Measurements from ENCODE around the gene TRPM2.
A peak's percentile ranks its signal among the peaks of the same experiment; 100 is the strongest.

TRPM2 gene

DNA sequence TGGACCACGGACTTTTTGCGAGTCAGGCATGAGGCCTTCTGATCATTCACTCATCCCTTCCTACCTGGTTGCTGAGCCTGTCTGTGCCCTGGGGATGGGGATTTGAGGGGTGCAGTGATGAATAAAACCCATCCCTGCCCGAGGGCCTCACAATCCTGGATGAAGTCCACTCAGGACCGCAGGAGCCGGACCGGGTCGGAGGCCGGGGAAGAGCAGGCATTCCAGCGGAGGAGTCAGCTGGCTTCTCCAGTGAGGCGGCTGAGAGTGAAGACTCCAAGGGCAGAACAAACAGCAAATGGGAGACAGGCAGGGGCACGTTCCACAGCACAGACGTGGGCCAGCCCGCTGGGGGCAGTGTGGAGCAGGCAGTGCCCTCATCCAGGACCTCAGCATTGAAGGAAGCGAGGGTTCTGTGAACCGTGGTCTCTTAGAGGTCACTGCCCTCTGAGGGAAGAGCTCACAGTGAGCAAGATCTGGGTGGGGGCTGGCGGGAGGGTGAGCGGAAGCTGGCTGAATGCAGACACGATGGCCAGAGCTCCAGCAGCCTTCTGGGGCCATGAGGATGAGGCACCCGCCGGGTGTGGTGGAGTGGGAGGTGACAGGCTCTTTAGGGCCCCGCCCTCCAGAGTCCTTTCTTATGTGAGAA lies 91.0 kb downstream of the TRPM2 start:
- DNase-seq (ENCODE audit: low read depth, low spot score), result peak; percentile 71

GRCh38 chr21:44445145-44445812 lies 91.9 kb downstream of the TRPM2 start:
- DNase-seq (ENCODE audit: low read depth, low spot score), result no peak

DNA sequence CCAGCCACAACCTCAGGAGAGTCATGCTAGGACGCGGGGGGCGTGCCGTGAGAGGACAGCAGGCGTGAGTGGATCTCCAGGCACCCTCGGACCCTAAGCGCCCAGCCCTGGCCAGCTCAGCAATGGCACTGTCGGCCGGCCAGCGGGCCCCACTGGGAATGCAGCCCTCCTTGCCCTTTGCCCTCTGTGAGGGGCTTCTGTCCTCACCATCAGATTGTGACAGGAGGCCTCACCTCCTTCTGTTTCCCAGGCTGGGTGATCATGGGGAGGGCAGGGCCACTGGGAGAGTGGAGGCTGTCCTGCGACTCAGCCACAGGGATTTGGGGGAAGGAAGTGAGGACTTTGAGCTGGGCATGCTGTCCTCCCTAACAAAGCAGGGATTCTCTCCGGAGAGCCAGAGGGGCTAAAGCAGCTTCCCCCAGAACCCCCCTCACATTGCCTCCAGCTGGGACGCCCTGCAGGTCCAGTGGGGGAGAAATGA lies 95.3 kb downstream of the TRPM2 start:
- no peak for DNase-seq (ENCODE audit: low read depth, low spot score)

DNA sequence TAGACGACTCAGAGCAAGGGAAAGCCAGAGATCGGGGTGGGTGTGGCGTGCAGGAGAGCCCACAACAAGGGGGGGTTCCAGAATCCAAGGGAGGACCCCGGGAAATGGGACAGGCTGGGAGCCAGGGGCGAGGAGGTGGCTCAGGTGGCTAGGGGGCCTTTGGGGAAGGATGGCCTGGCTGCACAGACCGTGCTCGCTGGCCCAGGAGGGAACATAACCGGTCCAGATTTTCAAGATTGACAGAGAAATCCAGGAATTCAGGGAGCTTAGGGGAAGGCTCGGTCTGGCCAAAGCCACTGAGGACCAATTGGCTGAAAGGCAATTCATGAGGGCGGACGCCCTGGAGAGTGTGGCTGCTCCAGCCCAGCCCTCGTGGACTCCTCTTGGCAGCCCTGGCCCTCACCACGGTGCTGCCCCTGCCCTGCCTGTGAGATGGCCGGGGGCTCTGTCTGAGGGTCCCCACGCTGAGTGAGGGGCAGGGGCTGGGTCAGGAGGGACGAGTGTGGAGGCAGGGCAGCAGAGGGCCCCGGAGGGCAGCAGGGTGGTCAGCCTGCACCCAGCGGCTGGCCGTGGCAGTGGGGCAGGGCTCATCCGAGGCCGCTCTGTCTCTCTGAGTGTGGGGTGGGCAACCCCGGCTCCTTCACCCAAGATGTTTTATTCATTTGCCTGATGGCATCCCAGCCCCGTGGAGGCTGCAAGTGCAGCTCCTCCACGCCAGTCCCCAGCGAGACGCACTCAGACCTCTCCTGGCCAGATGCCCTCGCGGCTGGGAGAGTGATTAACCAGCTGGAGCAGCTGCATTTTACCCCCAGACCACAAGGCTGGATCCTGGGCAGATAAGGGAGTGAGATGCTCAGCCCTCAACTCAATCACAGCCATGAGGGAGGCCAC lies 96.3 kb downstream of the TRPM2 start:
- no peak for DNase-seq (ENCODE audit: low read depth, low spot score)

DNA sequence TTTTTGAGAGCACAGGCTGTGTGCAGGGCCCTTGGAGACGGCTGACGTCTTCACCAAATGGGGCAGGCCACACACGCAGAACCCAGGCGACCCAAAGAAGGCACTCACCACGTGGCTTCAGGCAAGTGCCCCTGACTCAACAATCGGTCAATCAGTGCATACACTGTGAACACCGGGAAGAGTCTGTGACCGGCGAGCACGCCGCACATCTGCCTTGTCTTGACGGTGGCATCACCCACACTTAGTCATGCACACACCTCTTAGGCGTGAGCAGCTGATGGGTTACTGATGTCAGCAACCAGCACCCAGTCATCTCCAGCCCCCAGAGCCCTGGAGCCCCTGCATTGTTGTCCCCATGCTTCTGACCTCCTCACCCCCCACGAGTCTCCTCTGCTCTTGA lies 97.0 kb downstream of the TRPM2 start:
- DNase-seq (ENCODE audit: low read depth, low spot score), result no peak

GRCh38 chr21:44450999-44451398 lies 97.6 kb downstream of the TRPM2 start:
- no peak for DNase-seq (ENCODE audit: low read depth, low spot score)

DNA sequence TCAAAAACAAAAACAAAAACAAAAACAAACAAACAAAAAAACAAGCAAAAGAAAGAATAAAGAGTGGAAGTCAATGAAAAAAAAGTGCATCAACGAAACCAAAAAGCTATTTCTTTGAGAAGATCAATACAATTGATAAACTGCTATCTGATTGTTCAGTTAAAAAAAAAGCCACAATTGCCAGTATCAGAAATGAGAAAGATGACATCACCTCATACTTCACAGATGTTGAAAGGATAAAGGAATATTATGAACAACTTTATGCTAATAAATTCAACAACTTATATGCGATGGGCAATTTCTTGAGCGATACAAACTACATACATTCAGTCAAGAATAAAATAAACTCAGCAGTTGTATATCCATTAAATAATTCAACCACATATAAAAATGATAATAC lies 99.7 kb downstream of the TRPM2 start:
- no peak for DNase-seq (ENCODE audit: low read depth, low spot score)

DNA sequence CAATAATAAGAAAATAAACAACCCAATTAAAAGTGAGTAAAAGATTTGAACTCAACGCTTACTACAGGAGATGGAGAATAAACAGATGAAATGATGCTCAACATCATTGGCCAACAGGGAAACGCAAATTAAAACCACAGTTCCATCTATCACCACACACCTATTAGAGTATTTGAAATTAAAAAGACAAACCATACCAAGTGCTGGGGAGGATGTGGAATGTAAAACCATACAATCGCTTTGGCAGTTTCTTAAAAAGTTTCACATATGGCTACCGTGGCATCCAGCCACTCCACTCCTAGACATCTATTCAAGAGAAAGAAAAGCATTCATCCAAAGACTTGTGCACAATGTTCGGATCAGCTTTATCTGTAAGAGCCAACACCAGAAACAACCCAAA lies 100.6 kb downstream of the TRPM2 start:
- DNase-seq (ENCODE audit: low read depth, low spot score), result no peak

DNA sequence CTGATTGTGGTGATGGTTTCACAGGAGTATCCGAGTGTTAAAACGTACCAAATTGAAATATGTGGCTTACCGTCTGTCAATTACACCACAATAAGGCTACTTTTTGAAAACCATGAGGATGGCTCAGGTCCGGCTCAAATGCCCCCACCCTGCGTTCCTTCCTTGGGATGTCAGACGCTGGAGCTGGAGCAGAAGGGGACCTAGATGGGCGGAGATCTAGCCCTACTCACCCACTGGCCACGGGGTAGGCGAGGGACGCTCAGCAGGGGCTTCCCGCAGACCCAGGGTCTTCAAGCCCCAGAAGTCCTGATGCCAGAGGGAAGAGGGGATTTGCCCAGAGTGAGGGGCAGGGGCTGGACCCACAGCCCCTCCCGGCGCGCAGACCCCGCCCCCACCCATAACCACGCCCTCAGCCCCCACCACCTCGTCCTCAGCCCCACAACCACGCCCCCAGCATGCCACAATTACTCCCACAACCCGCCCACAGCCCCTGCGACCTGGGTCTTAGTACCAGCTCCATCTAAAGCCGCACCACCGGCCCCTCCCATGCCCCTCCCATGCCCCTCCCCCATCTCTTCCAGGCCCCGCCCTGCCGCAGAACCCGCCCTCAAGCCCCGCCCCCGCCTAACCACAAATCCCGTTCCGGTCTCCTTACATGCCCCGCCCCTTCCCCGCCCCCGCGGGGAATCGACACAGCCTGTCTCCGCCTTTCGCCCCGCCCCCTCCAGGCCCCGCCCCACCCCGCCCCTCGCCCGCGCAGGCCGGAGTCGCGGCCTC lies 101.5 kb downstream of the TRPM2 start, which contains the start of gene LRRC3:
Gene LRRC3, plus strand, starts transcription at position 764 of the 777 bp plus-strand sequence. CDS start 1,135 bp downstream, outside the sequence.
- peak; percentile 90 for DNase-seq (ENCODE audit: low read depth, low spot score)

- peak; percentile 54 for DNase-seq (ENCODE audit: low read depth, low spot score)
Measured at GRCh38 chr21:44455524-44456213, 102.2 kb downstream of the TRPM2 start.

GRCh38 chr21:44456214-44456914 lies 102.9 kb downstream of the TRPM2 start:
- DNase-seq (ENCODE audit: low read depth, low spot score), result no peak

DNA sequence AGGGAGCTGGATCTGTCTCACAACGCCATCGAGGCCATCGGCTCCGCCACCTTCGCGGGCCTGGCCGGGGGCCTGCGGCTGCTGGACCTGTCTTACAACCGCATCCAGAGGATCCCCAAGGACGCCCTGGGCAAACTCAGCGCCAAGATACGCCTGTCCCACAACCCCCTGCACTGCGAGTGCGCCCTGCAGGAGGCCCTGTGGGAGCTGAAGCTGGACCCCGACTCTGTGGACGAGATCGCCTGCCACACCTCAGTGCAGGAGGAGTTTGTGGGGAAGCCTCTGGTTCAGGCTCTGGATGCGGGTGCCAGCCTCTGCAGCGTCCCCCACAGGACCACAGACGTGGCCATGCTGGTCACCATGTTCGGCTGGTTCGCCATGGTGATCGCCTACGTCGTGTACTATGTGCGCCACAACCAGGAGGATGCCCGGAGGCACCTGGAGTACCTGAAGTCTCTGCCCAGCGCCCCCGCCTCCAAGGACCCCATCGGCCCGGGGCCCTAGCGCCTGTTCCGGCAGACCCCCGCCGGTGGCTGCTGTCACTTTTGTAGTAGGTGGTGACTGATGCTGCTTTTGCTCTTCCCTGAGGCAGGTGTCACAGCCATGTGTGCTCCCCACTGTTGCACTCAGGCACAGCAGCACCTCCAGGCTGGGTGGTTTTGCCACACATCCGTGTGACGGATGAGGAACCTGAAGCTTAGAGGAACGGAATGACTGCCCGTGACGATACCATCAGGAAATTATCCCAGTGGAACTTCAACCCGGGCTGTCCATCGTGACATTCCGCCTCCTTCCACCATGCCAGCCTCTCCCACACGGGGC lies 103.7 kb downstream of the TRPM2 start:
- DNase-seq (ENCODE audit: low read depth, low spot score), result no peak

DNA sequence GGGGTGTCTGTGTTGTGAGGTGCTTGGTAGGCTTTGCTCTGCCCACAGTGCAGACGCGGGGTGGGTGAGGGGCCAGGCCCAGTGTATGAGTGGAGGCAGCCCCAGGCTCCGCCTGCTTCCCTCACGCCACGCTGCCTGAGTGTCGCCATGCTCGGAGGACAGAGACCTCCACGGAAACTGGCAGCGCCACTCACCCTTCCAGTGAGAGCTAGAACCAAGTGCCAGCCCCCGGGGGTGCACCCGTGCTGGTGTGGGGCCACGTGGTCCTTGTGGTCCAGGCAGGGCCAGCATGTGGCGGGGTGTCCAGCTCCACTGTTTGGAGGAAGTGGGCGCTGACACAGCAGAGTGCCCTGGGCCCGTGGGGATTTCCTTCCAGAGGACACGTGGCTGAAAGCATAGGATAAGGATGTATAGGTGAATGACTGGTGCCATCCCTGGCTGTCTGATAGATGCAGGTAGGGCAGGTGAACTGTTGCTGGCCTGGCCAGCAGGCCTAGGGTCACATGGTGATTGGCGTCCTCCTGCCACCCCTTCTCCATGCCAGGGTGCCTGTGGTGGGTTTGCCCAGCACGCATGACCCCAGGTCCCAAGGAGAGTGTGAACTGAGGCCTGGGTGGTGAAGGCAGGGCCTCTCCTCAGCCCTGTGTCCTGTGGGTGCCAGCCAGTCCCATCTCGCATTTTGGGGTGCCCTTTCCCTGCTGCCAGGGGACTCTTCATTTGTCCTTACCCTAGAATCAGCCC lies 105.7 kb downstream of the TRPM2 start:
- no peak for DNase-seq (ENCODE audit: low read depth, low spot score)

DNA sequence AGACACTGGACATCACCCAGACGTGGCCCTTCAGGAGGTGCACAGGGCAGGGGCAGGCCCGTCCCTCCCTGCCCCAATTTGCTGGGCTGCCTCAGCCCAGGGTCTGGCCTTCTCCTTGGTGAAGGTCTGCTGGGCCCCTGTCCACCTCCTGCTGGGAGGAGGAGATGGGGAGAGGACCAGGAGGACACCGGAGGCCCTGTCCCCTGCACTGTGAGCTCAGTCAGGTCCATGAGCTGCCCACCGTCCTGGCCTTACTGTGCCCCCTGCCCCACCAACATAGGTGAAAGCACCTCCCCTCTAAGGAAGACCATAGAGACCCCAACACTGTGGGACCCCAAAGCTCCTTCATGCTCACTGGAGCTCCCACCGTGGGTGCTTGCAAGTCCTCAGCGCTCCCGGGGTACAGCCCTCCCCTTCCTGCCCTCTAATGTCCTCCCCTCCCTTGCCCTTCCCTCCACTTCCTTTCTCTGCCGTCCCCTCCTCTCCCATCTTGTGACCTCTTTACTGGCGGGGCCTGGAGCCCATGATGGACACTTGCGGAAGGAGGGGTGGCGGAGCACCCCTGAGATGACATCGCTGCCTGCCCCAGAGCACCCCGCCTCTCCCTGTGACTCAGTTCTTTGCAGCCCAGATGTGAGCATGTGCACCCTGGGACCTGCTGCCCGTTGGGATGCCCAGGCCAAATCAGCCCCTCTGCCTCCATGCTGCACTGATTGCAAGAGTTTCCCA lies 106.5 kb downstream of the TRPM2 start:
- DNase-seq (ENCODE audit: low read depth, low spot score), result no peak

DNA sequence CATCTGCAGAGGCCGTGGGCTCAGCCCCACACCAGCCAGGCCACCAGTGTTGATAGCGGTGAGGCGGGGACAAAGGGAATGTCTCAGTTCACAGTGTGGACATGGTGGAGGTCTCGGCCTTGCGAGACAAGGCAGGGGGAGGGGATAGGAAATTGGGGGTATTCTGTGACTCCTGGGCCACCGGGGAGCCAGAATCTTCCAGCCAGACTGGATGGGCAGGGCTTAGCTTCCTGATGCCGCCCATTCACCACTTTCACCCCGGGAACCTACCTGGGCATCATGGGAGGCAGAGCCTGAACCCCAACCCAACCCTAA lies 107.0 kb downstream of the TRPM2 start:
- no peak for DNase-seq (ENCODE audit: low read depth, low spot score)

- DNase-seq (ENCODE audit: low read depth, low spot score), result no peak
Measured at GRCh38 chr21:44461005-44461404, 107.6 kb downstream of the TRPM2 start.

DNA sequence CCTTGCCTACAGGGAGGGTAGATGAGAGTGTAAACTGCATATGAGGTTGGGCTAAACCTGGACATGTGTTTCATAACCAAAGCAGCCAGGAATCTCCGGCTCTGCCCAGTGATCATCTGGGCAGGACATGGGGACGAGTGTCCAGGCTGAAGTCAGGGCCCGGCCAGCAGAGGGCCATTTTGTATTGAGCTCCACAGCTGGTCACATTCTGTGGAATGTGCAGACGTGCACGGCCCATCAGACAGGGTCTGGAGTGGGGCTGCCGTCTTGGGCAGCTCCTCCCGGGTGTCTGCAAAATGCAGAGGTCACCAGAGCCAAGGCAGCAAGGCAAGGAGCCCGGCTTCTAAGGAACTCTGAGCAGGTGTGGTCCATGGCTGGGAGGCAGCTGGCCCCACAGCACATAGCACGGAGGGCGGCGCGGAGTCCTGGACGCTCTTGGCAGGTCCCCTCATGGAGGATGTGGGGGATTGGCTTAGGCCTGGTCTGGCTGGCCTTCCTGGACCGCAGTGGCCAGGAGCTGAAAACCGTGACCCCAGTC lies 108.1 kb downstream of the TRPM2 start:
- no peak for DNase-seq (ENCODE audit: low read depth, low spot score)
